HCT116 (cell line): Measurements from ENCODE around the gene ST3GAL5. TPM values are rescaled to one million over a fixed set of nuclear protein-coding genes. Genes with fewer than 3 reads are reported as not detected.

ENCODE experiments used
- total RNA-seq: library from RNA; stranded (reverse); gene quantifications from one replicate; pipeline ENCODE4 v1.2.1, GENCODE V29; 2021; ENCODE audit not compliant: unreplicated experiment

Gene ST3GAL5
- total RNA-seq, 1 experiment from 2014 or later = 14.8 TPM

Other genes starting within 250 kb of the ST3GAL5 start
- 13.3 TPM for gene SFTPB, start 220.8 kb downstream of the ST3GAL5 start, total RNA-seq
- 0.74 TPM for gene GNLY, start 194.6 kb downstream of the ST3GAL5 start, total RNA-seq
- 0.74 TPM for gene ATOH8, start 135.0 kb downstream of the ST3GAL5 start, total RNA-seq
- gene POLR1A, start 216.9 kb upstream of the ST3GAL5 start, total RNA-seq = 46.6 TPM
- 154 TPM for gene PTCD3, start 217.2 kb upstream of the ST3GAL5 start, total RNA-seq